NB4 (cell line): ENCODE results near the gene DMGDH.

Experiments used
- DNase-seq: peaks from one replicate; pipeline ENCODE4 v3.0.0; 2010; ENCODE audit warnings: low read depth
- H3K4me3 ChIP-seq: one replicate; pipeline ENCODE4 v1.5.1; 2011; ENCODE audit warnings: mild to moderate bottlenecking, low read depth, low read length, moderate library complexity
- MYC ChIP-seq: IDR thresholded peaks from 2 replicates; pipeline ENCODE4 v1.6.1; 2011; ENCODE audit warnings: low read depth, low read length
- POLR2A ChIP-seq: IDR thresholded peaks from 2 replicates; pipeline ENCODE4 v1.6.1; 2011; ENCODE audit warnings: mild to moderate bottlenecking; ENCODE audit not compliant: insufficient read length; ENCODE audit errors: extremely low read depth
- TF ChIP-seq, protein P1 (sequence below): IDR thresholded peaks from 2 replicates; pipeline ENCODE4 v1.6.1; 2011; ENCODE audit warnings: low read depth, low read length
- TF ChIP-seq, protein P2 (sequence below): IDR thresholded peaks from one replicate; pipeline ENCODE4 v1.5.1; 2012; ENCODE audit warnings: low read depth, low read length

DMGDH gene

DNA sequence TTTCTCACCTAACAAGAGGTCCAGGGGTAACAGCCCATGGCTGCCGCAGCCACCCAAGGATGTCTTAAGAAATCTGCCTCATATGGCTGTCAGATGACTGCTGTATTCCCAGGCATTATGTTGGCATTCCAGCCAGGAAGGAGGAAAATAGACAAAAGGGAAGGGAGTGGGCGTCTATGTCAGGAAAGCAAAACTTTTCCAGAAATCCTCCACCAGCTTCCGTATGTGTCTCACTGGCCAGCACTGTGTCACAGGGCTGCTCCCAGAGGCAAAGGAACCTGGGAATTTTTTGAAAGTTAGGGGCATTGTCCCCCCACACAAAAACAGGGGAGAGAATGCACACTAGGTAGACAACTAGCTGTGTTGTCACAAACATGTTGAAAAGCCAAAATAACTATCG, 7.3 kb upstream of the DMGDH start:
- no peak overlapping the region for H3K4me3 ChIP-seq
- DNase-seq, result no peak
- TF ChIP-seq, protein P1, sequence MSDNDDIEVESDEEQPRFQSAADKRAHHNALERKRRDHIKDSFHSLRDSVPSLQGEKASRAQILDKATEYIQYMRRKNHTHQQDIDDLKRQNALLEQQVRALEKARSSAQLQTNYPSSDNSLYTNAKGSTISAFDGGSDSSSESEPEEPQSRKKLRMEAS, result no peak
- TF ChIP-seq POLR2A, result no peak

DNA sequence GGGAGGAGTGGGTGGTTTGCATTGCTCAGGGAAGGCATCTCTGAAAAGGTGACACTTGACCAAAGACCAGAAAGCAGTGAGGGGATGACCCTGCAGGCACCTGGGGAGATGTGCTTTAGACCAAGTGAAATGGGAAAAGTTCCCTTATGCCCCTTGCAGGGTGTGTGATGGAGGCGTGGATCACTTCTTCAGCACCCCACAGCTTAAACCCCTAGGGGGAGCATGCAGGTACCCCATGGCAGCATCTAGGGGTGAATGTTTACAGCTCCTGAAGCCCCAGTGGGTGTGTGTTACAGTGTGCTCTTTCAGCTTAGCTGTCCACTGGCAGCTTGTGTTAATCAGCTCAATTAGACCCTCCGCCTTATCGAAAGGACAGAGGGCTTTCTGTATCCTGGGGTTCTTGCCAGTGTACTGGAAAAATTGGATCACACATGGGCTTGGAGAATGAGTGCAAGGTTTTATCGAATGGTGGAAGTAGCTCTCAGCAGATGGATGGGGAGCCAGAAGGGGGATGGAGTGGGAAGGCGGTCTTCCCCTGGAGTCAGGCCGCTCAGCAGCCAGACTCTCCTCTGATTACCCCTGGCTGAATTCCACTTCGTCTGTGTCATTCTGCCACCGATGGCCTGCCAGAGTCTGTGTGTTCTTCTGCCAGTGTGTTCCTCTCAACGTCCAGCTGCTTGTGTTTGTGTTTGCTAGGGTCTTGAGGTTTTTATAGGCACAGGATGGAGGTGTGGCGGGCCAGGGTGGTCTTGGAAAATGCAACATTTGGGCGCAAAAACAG, 6.4 kb upstream of the DMGDH start:
- no peak for DNase-seq
- H3K4me3 ChIP-seq, result no peak overlapping the region
- TF ChIP-seq MYC (no peak), POLR2A (no peak)
- TF ChIP-seq, protein P1, result no peak
- TF ChIP-seq, protein P2, sequence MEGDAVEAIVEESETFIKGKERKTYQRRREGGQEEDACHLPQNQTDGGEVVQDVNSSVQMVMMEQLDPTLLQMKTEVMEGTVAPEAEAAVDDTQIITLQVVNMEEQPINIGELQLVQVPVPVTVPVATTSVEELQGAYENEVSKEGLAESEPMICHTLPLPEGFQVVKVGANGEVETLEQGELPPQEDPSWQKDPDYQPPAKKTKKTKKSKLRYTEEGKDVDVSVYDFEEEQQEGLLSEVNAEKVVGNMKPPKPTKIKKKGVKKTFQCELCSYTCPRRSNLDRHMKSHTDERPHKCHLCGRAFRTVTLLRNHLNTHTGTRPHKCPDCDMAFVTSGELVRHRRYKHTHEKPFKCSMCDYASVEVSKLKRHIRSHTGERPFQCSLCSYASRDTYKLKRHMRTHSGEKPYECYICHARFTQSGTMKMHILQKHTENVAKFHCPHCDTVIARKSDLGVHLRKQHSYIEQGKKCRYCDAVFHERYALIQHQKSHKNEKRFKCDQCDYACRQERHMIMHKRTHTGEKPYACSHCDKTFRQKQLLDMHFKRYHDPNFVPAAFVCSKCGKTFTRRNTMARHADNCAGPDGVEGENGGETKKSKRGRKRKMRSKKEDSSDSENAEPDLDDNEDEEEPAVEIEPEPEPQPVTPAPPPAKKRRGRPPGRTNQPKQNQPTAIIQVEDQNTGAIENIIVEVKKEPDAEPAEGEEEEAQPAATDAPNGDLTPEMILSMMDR, result no peak

DNA sequence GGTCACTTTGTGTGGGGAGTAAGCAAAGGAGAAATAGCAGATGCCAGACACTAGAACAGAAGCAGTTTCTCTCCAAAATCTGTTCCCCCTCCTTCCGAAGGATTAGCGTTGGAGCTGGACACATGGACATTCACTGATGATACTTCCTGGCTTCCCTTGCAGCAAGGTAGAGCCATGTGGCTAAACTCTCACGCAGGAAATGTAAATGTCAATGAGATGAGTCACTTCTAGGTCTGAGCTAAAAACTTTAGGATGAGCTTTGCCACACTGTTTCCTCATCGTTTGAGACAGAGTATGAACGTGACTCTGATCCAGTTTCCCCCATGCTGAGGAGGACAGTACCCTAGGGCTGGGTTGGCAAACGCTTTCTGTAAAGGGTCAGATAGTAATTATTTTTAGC, 5.2 kb upstream of the DMGDH start:
- no peak overlapping the region for H3K4me3 ChIP-seq
- TF ChIP-seq, protein P1, result peak; percentile 76
- TF ChIP-seq, protein P2, result no peak
- TF ChIP-seq MYC, result peak; percentile 82

DNA sequence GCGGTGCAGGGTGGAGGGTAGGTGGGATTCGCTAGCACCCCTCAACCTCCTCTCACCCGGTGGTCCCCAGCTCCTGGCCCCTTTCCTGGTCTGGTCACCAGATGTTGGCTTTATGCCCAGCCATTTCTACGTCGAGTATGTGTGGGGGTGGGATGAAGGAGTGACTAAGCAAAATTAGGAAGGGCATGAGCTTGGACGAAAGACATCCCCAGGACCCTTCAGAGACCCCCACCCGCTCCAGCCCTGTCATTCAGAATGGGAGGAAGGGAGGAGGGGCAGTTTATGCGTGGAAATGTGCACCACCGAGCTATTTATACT, 835 bp upstream of the DMGDH start:
- no peak overlapping the region for H3K4me3 ChIP-seq
- TF ChIP-seq, protein P1, result no peak
- TF ChIP-seq, protein P2, result no peak
- no peak for TF ChIP-seq MYC
- TF ChIP-seq POLR2A, result no peak

More for the DNA sequence above, 5.2 kb upstream of the DMGDH start:
- DNase-seq, result peak; percentile 62

DNA sequence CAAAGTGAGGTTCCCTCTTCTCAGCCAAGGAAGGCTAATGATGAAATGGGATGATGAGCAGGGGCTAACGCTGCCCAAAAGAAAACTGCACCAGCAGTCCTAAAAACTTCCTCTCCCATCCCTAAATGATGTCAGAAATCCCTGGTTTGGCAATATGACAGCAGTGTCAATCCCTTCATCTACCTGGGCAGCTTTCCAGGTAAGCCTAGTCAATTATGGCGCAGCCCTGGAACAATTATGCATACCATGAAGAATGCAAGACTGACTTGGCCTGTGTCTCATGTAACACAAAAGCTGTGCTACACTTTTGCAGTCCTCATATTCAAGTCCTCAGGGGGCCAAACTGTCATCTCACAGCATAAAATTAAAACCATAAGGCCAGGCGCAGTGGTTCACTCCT, 7.0 kb downstream of the DMGDH start:
- TF ChIP-seq POLR2A (no peak), MYC (no peak)
- TF ChIP-seq, protein P2, result no peak
- TF ChIP-seq, protein P1, result no peak
- DNase-seq, result no peak
- H3K4me3 ChIP-seq, result no peak overlapping the region

More for the DNA sequence above, 835 bp upstream of the DMGDH start:
- no peak for DNase-seq

DNA sequence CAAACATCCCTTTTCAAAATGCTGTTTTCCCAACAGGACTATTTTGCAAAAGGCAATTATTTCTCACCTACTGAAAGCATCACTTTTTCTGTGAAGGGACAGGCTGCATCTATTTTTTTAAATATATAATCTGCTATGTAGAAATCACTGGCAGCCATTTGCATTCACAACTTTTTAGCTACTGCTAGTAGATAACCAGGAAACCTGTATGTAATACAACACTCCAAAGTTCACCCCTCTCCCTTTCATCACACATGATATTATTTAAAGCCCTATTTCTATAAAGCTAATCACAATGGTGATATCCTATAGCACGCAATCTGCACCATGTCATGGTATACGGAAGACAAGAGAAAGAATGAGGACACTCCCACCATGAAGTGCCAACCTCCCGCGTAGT, 9.8 kb downstream of the DMGDH start:
- no peak for TF ChIP-seq POLR2A
- TF ChIP-seq, protein P1, result no peak
- TF ChIP-seq, protein P2, result no peak
- no peak for TF ChIP-seq MYC
- no peak overlapping the region for H3K4me3 ChIP-seq
- no peak for DNase-seq
